ENCODE data around the gene CFAP45.

DNA sequence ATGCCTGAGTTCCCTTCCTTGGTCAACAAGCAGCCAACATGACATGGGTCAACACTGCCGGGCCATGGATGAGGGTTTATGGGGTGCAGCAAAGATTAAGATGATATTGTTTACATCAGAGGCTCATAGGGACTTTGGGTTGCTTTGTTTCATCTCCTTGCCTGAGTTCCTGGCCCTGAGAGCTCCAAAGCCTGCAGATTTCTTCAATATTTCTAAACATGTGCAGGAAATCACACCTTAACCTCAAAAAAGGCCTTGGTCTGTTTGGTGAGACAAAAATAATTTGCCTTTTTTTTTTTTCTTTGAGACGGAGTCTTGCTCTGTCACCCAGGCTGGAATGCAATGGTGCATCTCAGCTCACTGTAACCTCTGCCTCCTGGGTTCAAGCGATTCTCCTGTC lies 72.4 kb downstream of the CFAP45 start:
- TF ChIP-seq TAF1 (IDR thresholded peaks at IDR 0.05; ENCODE audit: borderline replicate concordance, insufficient read depth, low read length) = no peak
- no peak for TF ChIP-seq REST (IDR thresholded peaks at IDR 0.05; ENCODE audit: insufficient read depth in 1 of 2, low read depth in 2 of 2, low read length in 2 of 2)
- no peak for TF ChIP-seq POLR2AphosphoS5 (IDR thresholded peaks at IDR 0.05; ENCODE audit: low read depth, low read length)
